Germinal center (tissue), 1 donor: ENCODE results near the gene SUSD2.
"Not testable (repeated sequence)": the region's sequence is repeated elsewhere in the genome, so short reads cannot be mapped to it uniquely, and the experiment has no call there.

Experiments
- DNase-seq: peaks from one replicate; pipeline ENCODE4 v3.0.0; 2012; ENCODE audit warnings: mixed read lengths, low spot score

The SUSD2 gene

GRCh38 chr22:24214467-24215285 lies 33.4 kb downstream of the SUSD2 start:
- DNase-seq = no peak

GRCh38 chr22:24216541-24217209 lies 35.4 kb downstream of the SUSD2 start:
- DNase-seq = no peak

GRCh38 chr22:24217384-24217783 lies 36.1 kb downstream of the SUSD2 start:
- no peak for DNase-seq

GRCh38 chr22:24219750-24220149 lies 38.5 kb downstream of the SUSD2 start:
- no peak for DNase-seq

GRCh38 chr22:24224468-24224867 lies 43.2 kb downstream of the SUSD2 start:
- DNase-seq = no peak

- no peak for DNase-seq
Measured at GRCh38 chr22:24225044-24225601, 43.8 kb downstream of the SUSD2 start.

GRCh38 chr22:24225951-24226350 lies 44.7 kb downstream of the SUSD2 start:
- DNase-seq = no peak

- peak; percentile 62 for DNase-seq
Measured at GRCh38 chr22:24230911-24231656, 49.8 kb downstream of the SUSD2 start.

- no peak for DNase-seq
Measured at GRCh38 chr22:24231706-24232105, 50.4 kb downstream of the SUSD2 start.

GRCh38 chr22:24232124-24232523 lies 50.8 kb downstream of the SUSD2 start:
- no peak for DNase-seq

- no peak for DNase-seq
Measured at GRCh38 chr22:24232725-24233124, 51.4 kb downstream of the SUSD2 start.

GRCh38 chr22:24233235-24233634 lies 51.9 kb downstream of the SUSD2 start:
- no peak for DNase-seq

- DNase-seq = no peak
Measured at GRCh38 chr22:24233816-24234215, 52.5 kb downstream of the SUSD2 start.

GRCh38 chr22:24235315-24235714 lies 54.0 kb downstream of the SUSD2 start:
- DNase-seq = no peak

GRCh38 chr22:24236656-24237055 lies 55.4 kb downstream of the SUSD2 start:
- DNase-seq = no peak

- DNase-seq = not testable (repeated sequence)
Measured at GRCh38 chr22:24238101-24238694, 56.9 kb downstream of the SUSD2 start.
